Measurements from ENCODE around the gene LIN7C.

LIN7C gene

DNA sequence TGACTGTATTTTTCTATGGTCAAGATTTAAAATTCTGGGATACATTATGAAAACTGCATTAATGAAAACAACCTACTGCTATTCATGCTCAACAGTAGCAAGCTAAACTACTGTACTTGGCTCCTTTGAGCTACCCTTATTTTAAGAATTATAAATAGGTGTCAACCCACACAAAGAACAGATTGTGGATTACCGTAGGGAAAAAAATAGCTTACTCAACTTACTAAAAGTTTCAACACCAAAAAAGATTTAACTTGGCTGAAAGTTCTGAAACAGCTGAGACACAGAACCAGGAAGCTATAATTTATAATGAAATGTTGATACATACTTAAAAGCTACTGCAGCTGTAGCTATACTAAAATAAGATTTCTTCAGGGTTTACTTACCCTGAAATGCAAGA, 10.1 kb downstream of the LIN7C start:
- no peak for DNase-seq (ENCODE audit: extremely low read depth, low read depth)
- TF ChIP-seq, protein P1, sequence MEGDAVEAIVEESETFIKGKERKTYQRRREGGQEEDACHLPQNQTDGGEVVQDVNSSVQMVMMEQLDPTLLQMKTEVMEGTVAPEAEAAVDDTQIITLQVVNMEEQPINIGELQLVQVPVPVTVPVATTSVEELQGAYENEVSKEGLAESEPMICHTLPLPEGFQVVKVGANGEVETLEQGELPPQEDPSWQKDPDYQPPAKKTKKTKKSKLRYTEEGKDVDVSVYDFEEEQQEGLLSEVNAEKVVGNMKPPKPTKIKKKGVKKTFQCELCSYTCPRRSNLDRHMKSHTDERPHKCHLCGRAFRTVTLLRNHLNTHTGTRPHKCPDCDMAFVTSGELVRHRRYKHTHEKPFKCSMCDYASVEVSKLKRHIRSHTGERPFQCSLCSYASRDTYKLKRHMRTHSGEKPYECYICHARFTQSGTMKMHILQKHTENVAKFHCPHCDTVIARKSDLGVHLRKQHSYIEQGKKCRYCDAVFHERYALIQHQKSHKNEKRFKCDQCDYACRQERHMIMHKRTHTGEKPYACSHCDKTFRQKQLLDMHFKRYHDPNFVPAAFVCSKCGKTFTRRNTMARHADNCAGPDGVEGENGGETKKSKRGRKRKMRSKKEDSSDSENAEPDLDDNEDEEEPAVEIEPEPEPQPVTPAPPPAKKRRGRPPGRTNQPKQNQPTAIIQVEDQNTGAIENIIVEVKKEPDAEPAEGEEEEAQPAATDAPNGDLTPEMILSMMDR (IDR thresholded peaks at IDR 0.05; ENCODE audit: low read depth, low read length): no peak

DNA sequence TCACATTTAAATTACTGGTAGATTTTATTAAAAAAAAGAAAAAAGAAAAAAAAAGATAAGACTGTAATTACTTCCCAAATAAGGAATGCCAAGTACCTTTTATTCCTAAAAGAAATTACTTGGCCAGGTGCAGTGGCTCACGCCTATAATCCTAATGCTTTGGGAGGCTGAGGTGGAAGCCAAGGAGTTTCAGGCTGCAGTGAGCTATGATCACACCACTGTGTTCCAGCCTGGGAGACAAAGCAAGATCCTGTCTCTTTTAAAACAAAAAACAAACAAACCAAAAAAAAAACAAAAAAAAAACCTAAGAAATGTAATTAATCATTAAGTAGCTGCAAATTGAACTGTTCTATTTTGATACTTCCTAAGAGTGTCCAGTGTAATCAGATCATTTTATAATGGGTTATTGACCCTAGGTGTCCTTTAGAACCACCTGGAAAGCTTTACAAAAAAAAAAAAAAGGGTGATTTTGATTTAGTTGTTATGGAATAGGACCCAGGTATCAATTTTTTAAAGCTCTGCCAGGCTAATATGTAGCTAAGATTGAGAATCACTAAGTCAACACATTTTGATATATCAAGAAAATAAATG, 10.8 kb downstream of the LIN7C start:
- TF ChIP-seq, protein P1 (IDR thresholded peaks at IDR 0.05; ENCODE audit: low read depth, low read length): no peak
- DNase-seq (ENCODE audit: extremely low read depth, low read depth): no peak

DNA sequence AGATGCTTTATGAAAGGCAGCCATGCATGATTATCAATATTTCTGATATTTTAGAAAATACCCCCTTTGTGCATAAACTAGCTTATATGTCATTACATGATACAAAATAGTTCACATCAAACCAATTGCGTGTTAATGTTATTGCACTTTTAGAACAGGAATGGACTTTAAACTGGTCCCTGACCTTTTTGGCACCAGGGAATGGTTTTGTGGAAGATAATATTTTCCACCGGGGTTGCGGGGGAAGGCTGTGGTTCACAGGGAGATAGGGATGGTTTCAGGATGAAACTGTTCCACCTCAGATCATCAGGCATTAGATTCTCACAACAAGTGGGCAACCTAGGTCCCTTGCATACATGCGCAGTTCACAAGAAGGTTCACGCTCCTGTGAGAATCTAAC, 17.5 kb downstream of the LIN7C start:
- no peak for DNase-seq (ENCODE audit: extremely low read depth, low read depth)
- TF ChIP-seq, protein P1 (IDR thresholded peaks at IDR 0.05; ENCODE audit: low read depth, low read length): no peak

DNA sequence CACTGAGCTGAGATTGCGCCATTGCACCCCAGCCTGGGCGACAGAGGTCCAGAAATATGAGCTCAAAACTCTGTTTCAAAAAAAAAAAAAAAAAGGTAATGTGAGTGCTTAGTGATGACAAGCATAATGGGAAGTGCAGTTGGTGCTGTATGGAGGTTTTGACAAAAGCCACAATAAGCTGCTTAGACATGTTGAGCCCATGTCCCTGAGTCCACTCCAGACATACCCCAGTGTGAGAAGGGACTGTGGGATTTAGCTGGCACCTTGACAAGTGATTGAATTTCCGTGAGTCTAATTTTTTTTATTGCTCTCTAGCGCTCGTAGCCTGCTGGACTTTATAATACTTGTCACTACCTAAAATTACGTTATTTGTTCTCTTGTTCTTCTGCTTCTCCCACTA, 18.9 kb downstream of the LIN7C start:
- DNase-seq (ENCODE audit: extremely low read depth, low read depth): no peak

DNA sequence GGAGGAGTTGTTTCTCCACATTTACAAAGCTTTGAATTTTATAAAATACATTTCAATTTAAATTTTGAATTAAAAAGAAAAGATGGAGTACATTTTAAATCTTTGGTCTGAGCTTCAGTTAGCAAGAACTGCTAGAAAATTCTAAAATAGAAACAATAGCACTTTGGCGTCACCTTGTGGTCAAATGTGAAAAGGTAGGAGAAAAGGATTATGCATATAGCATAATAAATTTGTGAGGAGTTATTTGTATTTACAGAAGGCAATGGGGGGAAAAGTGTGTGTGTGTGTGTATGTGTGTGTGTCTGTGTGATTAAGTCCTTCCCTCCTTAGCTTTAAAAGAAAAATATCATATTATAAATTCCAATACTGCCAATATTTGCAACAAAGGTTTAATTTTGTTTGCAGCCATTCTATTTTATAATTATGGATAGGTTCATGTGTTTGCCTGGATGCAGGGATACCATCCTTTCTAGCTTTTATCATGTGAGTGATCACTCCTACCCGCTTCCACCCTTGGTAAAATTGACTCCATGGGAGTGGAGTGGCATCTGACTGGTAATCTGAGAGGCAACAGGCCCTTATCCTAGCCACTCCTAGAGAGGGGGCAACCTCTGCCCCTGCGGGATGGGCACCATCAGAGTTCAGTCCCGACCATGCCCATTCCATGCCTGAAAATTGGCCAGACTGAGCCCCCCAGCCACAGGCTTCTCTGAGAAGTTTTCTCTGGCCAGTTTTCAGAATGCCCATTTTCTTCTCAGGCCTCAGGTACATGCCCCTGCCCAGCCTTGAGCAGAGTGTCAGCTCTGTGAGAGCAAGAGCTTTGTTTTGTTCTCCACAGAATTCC, 20.4 kb downstream of the LIN7C start:
- DNase-seq (ENCODE audit: extremely low read depth, low read depth): no peak
- TF ChIP-seq, protein P1 (IDR thresholded peaks at IDR 0.05; ENCODE audit: low read depth, low read length): peak; percentile 79

More for the DNA sequence above, 18.9 kb downstream of the LIN7C start:
- TF ChIP-seq, protein P1 (IDR thresholded peaks at IDR 0.05; ENCODE audit: low read depth, low read length): no peak

DNA sequence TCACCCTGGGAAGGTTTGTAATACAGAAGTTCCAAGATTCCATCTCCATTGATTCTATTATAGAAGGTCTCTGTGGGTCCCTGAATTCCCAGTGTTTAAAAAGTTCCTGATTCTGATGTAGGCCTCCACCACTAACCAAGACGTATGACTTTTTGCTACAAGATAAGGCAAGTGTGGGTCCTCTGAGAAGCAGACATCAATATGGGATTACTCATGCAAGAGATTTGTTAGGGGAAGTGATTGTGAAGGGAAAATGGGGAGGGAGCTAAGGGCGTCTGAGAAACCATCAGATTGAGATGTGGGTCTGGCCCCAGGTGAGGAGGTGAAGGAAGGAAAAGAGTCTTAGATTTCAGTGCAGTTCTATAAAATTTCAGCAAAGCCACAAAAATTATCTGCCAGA, 23.8 kb downstream of the LIN7C start:
- TF ChIP-seq, protein P1 (IDR thresholded peaks at IDR 0.05; ENCODE audit: low read depth, low read length): no peak
- no peak for DNase-seq (ENCODE audit: extremely low read depth, low read depth)

DNA sequence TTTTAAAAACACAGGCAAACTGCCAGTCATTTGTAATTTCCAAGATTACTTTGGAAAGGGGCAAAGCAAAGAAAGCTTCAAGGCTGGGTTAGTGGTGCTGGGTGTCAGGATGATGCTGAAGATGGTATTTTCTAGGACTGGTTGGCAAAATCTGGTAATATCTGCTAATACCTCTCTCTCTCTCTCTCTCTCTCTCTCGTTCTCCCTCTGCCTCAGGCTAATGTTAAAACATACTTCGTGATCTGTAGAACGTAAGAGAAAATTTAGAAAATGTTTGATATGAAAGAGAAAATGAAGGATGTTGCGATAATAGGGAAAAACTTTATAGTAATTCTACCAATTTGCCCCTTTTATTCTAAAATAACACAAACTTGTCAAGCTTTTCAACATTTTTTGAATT, 24.6 kb downstream of the LIN7C start:
- TF ChIP-seq, protein P1 (IDR thresholded peaks at IDR 0.05; ENCODE audit: low read depth, low read length): no peak
- DNase-seq (ENCODE audit: extremely low read depth, low read depth): no peak
